Measurements from ENCODE around the gene PPP2R3A.
"Not testable (repeated sequence)": the region's sequence is repeated elsewhere in the genome, so short reads cannot be mapped to it uniquely, and the experiment has no call there.

PPP2R3A gene

DNA sequence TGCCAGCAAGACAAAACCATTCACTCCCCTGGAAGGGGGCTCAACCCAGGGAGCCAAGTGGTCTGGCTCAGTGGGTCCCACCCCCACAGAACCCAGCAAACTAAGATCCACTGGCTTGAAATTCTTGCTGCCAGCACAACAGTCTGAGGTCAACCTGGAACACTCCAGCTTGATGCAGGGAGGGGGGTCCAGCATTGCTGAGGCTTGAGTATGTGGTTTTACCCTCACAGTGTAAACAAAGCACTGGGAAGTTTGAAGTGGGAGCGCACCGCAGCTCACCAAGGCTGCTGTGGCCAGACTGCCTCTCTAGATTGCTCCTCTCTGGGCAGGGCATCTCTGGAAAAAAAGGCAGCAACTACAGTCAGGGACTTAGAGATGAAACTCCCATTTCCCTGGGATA lies 148.9 kb downstream of the PPP2R3A start:
- DNase-seq, result no peak

DNA sequence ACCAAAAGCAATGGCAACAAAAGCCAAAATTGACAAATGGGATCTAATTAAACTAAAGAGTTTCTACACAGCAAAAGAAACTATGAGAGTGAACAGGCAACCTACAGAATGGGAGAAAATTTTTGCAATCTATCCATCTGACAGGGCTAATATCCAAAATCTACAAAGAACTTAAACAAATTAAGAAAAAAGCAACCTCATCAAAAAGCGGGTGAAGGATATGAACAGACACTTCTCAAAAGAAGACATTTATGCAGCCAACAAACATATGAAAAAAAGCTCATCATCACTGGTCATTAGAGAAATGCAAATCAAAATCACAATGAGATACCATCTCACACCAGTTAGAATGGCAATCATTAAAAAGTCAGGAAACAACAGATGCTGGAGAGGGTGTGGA lies 153.8 kb downstream of the PPP2R3A start:
- not testable (repeated sequence) for DNase-seq

DNA sequence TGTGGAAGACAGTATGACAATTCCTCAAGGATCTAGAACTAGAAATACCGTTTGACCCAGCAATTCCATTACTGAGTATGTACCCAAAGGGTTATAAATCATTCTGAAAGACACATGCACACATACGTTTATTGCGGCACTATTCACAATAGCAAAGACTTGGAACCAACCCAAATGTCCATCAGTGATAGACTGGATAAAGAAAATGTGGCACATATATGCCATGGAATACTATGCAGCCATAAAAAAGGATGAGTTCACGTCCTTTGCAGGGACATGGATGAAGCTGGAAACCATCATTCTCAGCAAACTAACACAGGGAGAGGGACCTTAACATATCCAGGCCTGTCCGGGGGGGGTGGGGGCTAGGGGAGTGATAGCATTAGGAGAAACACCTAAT lies 154.3 kb downstream of the PPP2R3A start:
- not testable (repeated sequence) for DNase-seq

DNA sequence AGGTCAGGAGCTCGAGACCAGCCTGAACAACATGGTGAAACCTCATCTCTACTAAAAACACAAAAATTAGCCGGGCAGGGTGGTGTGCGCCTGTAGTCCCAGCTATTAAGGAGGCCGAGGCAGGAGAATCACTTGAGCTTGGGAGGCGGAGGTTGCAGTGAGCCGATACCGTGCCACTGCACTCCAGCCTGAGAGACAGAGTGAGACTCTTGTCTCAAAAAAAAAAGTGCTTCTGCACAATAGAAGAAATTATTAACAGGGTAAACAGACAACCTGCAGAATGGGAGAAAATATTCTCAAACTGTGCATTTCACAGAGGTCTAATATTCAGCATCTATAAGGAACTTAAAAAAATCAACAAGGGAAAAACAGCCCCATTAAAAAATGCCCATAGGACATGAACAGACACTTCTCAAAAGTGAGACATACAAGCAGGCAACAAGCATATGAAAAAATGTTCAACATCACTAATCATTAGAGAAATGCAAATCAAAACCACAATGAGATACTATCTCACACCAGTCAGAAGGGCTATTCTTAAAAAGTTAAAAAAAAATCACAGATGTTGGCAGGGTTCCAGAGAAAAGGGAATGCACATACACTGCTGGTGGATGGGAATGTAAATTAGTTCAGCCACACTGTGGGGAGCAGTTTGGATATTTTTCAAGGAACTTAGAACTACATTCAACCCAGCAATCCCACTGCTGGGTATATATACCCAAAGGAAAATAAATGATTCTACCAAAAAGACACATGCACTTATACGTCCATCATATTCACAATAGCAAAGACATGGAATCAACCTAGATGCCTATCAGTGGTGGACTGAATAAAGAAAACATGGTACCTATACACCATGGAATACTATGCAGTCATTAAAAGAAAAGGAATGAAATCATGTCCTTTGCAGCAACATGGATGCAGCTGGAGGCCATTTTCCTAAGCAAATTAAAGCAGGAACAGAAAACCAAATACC lies 155.1 kb downstream of the PPP2R3A start:
- no peak for DNase-seq

DNA sequence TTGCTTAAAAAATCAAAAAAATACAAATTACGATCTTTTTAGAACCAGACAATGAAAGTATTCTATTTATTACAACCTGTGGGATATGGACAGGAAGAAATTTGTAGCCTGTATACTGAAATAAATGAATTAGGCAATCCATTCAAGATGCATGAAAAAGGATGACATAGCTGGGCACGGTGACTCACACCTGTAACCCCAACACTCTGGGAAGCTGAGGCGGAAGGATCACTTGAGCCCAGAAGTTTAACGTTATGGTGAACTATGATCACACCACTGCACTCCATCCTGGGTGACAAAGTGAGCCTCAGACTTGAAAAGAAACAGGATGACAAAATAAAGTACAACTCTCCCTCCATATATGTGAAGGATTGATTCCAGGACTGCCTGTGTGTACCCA lies 156.5 kb downstream of the PPP2R3A start:
- DNase-seq, result no peak

DNA sequence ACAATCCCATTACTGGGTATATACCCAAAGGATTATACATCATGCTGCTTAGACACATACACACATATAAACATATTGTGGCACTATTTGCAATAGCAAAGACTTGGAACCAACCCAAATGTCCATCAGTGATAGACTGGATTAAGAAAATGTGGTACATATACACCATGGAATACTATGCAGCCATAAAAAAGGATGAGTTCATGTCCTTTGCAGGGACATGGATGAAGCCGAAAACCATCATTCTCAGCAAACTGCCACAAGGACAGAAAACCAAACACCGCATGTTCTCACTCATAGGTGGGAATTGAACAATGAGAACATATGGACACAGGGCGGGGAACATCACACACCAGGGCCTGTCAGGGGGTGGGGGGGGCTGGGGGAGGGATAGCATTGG lies 166.1 kb downstream of the PPP2R3A start:
- not testable (repeated sequence) for DNase-seq

DNA sequence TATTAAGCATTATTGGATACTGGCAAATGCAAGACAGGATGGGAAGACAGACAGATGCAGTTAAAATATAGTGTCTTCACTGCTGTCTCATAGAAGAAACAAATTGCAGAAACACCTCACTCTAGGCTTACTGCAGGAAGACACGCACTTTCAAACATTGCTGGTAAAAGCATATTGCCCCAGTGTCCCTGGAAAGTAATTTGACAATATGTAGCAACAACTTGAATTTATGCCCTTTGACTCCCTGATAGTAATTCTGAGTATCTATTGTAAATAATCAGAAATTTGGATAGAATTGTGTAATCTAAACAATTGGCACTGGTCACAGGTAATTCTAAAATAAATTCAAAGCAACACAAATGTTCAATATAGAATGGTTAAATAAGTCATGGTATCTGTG lies 168.6 kb downstream of the PPP2R3A start:
- DNase-seq, result no peak

DNA sequence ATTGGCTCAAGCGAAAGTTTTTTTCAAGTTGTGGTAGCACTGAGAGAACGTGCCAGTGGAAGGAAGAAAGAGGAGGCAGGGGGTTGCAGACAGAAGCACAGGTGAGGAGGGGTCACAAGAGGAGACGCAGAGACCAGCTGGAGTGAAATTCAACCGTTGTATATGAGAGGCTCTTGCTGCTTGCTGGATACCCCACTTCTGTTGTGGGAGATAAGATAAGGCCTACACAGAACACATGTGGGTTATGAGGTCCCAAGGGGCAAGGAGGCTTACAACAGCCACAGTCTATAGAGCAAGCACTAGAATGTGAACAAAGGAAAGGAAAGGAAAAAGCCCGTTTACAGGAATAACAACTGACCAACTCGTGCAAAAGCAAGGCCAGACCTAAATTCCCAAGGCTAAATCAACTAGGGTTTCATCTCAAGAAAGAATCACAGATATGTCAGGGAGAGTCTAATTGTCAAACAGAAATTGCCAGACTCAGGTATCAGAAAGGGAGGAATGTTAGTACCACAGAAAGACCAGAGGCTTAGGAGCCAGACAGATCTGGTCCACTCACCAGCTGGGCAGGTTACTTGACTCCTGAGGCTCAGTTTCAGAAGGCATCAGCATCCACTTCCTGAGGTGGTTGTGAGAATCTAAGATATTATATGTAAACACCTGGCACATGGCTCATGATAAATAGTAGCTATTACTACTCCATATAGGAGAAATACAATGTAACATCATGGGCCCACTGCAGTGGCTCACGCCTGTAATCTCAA lies 169.7 kb downstream of the PPP2R3A start:
- DNase-seq, result no peak

DNA sequence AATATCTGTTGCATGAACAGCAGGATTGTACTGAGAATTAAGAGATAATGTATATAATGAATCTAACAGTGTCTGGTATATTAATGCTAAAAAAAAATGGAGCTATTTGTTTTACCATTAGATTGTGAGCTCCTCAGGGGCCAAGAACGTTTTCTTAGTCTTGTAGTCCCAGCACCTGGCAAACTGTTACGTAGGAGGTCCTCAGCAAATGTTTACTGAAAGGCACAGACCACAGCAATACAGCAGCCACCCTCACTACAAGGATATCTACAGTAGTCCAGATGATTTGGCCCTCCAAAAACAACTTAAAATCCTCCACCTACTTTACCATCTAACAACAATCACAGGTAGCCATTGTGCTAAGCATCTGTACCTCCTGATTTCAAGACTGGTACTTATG lies 170.9 kb downstream of the PPP2R3A start:
- DNase-seq, result no peak

DNA sequence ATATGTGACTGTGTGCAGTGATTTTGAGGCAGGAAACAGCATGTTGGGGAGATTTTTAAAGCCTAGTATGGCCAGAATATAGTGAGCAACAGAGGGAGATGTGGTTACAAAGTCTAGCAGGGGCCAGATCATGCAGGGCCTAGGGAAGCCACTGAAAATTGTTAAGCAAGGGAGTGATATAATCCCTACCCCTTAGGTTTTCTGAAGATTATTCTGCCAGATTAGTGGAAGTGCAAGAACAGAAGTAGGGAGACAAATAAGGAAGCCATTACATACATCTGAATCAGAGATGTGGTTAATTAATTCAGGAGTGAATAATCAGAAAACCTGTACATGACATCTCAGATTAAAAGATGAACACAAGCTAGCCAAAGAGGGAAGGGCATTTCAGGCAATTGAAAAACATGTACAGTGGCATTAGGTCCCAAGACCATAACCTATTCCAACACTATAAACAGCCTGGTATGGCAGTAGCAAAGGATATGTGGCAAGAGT lies 175.8 kb downstream of the PPP2R3A start:
- no peak for DNase-seq

DNA sequence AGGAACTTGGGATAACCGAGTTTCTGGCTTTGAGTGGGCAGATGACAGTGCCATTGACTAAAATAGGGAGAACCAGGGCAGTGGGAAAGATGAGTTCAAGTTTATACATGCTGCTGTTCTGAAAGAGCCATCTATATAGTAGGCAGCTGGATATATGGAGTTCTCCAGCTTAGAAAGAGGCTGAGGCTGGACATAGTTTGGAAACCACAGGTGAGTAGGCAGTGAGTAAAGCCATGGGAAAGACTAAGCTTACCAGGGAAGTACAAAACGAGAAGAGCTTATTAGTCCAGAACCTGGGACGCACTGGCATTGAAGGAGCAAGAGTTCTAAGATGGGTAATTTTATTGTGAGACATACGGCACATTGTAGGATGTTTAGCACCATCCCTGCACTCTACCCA lies 176.4 kb downstream of the PPP2R3A start:
- DNase-seq, result no peak

DNA sequence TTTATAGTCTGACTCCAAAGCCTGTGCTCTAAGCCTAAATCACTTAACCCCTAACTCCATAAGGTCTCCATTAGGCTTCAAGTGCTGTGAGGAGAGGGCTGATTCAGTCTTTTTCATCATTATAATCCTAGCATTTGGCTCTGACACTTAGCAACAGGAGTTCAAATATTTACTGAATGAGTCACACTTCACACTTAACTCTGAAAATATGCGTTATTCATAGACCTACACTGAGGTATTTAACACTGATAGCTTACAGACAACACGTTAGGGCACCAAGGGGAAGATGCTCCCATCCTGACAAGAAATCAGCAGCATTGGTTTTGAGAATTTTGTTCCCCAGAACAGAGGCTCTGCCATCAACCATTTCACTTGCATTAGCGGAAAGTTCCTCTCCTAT lies 177.1 kb downstream of the PPP2R3A start:
- DNase-seq, result no peak

DNA sequence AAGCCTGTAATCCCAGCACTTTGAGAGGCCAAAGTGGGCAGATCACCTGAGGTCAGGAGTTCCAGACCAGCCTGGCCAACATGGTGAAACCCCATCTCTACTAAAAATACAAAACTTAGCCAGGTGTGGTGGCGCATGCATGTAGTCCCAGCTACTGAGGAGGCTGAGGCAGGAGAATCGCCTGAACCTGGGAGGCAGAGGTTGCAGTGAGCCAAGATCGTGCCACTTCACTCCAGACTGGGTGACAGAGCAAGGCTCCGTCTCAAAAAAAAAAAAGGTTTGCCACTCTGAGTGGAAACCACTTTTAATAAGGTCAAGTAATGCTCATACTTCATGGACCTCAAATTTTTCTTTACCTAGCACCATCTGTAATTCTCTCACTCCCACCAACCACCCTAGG lies 178.9 kb downstream of the PPP2R3A start:
- DNase-seq, result not testable (repeated sequence)

DNA sequence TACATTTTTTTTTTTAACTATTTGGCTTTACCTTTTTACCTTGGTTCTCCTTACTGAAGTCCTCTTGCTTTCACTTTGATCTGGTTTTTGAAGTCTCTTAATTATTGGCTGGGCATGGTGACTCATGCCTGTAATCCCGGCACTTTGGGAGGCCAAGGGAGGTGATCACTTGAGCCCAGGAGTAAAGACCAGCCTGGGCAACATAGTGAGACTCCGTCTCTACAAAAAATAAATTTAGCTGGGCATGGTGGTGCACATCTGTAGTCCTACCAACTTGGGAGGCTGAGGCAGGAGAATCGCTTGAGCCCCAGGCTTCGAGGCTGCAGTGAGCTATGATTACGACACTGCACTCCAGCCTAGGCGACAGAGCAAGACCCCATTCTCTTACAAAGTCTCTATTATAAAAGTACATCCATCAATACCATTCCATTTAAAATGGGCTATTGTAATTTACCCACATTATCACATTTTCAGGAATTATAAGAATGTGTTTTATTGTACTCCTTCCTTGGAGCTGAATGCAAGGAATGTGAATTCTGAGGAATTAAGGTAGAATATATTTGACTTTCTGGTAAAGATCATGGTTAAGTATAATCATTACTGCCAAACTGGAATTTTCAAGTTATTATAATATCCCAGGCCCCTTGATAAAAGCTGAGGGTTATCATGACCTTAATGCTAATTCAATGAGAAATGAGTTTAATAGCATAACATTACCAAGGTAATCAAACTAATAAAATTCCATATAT lies 181.6 kb downstream of the PPP2R3A start:
- no peak for DNase-seq

DNA sequence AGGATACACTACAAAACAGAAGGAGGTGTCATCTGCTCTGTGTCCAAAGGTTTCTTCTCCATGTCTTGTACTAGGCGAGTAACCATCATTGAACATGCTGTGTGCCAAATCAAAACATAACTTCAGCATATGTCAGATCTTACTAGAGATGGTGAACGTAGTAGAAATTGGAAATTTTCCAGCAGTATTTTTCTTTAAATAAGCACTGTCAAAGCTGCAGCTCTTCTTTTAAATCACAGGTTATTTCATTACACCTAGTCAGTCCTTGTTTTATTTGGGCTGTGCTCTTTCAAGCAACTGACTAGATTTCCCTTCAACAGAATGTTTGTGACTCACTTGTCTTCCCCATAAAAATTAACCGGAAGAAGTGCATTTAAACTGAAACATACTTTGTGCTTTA lies 184.1 kb downstream of the PPP2R3A start:
- DNase-seq, result no peak

DNA sequence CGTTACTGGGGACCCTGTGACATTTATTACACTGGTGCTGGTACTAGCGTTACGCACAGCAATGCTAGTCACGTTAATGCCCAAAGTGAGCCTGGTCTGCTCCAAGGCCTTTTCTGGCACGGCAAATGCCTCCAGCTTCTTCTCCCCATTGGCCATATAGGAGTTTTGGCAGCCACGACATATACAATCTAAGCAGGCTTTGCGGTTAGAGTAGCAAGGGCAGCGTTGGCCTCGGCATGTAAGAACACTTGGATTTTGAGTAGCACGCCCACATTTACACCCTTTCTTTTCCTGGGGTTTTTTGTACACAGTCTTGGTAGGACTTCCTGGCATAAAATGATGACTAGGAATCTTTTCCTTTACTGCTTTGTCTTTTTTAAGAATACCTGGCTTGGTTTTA lies 185.7 kb downstream of the PPP2R3A start:
- no peak for DNase-seq

DNA sequence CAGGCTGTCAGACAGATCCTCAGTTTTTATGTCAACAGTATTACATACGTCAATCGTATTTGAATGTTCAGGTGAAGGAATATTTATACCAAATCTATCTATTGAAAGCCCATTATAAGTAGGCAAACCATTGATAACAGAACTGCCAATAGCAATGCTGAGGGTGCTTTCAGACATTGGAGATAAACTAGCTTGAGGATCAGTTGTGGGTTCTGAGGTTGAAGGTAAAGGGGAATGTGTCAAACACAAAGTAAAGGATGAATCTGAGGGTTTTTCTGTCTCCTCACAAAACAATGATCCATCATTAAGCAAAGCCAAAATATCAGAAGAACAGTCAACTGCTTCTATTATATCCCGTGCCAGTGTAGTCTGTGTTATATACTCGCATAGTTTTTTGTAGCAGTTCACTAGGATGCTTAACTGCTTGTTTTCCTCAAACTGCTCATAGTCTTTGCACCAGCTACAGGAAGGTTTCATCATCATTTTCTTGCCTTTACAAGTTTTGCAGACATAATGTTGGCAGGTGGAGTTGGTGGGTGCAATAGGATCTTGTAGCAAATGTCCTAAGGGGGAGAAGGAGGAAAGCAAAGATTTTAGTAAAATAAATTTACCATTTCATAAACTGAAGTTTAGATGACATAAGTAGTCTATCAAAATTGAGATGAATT lies 186.8 kb downstream of the PPP2R3A start:
- no peak for DNase-seq

DNA sequence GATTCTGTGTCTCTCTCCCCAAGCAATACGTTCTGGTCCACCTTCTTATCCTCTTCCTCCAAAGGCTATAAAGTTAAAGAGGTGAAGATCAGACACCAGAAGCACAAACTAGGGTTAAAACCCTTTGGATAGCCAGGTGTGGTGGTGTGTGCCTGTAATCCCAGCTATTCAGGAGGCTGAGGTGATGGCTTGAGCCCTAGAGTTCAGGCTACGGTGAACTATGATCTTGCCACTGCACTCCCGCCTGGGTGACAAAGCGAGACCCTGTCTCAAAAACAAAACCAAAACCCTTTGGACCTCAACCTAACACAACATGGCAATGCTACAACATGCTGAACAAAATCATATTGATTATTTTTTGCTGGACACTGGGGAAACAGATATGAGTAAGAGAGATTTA lies 187.4 kb downstream of the PPP2R3A start:
- DNase-seq, result no peak

DNA sequence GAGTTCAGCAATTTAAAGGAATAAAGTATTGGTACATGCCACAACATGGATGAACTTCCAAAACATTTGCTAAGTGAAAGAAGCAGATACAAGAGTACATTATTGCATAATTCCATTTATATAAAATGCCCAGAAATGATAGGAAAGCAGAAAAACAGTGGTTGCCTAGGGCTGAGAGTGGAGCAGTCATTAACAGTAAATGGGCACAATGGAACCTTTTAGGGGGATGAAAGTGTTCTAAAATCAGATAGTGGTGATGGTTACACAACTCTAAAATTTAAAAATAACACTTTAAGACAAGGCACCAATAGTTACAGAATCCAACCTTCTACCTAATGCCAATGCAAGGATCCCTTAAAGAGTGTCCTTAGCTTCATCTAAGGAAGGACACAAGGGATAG lies 196.0 kb downstream of the PPP2R3A start:
- no peak for DNase-seq

DNA sequence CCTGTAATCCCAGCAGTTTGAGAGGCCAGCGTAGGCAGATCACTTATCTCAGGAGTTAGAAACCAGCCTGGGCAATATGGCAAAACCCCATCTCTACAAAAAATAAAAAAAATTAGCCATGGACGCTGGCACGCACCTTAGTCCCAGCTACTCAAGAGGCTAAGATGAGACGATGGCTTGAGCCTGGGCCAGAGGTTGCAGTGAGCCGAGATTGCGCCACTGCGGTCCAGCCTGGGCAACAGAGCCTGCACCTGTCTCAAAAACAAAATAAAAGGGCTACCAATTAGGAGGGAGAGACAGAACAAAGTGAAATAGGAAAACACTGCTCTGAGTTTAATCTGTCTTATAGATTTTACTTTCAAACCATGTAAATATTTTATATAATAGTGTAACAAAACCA lies 196.8 kb downstream of the PPP2R3A start:
- DNase-seq, result no peak

DNA sequence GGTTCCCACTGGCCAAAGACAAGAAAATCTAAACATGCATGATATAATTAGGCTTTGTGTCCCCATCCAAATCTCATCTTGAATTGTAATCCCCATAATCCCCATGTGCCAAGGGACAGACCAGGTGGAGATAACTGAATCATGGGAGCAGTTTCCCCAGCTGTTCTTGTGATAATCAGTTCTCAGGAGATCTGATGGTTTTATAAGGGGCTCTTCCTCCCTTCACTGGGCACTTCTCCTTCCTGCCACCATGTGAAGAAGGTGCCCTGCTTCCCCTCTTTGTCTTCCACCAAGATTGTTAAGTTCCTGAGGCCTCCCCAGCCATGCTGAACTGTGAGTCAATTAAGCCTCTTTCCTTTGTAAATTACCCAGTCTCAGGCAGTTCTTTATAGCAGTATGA lies 198.1 kb downstream of the PPP2R3A start:
- not testable (repeated sequence) for DNase-seq

DNA sequence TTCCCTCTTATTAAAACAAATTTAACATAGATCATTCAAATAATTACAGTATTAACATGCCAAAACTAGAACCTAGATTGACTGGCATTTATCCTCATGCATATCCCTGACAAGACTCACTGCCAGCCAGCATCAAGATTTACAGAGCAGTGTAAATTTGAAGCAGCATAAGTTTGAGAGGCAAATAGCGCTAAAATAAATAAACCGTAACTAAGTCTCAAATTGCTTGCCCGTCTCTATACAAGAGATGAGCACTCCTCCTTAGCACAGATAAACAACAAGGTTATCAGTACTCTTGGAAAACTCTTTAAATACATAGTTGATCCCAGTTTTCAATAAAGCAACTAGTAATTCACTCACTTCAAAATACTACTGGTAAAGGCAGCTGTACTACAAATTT lies 201.0 kb downstream of the PPP2R3A start:
- DNase-seq, result no peak

DNA sequence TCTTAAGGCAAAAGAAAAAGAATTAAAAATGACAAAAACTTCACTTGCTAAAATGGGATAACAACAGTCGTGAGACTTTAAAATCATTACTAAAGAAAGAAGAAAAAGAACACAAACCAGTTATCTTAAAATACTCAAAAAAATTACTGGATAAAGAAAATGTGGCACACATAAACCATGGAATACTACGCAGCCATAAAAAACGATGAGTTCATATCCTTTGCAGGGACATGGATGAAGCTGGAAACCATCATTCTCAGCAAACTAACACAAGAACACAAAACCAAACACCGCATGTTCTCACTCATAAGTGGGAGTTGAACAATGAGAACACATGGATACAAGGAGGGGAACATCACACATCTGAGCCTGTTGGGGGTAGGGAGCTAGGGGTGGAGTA lies 202.7 kb downstream of the PPP2R3A start:
- not testable (repeated sequence) for DNase-seq
